ENCODE data around the gene ATG9B.

DNA sequence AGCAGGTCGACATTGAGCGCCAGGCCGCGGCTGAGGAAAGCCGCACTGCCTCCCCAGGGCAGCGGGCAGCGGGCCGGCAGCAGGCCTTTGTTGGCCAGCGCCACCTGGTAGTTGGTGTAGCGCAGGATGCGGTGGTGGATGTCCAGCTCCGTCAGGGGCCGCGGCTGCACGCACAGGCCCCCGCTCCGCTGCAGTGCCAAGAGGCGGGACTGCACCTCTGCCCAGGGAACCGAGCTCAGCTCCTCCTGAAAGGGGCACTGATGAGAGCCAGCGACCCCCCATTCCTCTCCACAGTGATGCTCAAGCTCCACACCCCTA, 5.2 kb downstream of the ATG9B start:
- TF ChIP-seq, protein P1, sequence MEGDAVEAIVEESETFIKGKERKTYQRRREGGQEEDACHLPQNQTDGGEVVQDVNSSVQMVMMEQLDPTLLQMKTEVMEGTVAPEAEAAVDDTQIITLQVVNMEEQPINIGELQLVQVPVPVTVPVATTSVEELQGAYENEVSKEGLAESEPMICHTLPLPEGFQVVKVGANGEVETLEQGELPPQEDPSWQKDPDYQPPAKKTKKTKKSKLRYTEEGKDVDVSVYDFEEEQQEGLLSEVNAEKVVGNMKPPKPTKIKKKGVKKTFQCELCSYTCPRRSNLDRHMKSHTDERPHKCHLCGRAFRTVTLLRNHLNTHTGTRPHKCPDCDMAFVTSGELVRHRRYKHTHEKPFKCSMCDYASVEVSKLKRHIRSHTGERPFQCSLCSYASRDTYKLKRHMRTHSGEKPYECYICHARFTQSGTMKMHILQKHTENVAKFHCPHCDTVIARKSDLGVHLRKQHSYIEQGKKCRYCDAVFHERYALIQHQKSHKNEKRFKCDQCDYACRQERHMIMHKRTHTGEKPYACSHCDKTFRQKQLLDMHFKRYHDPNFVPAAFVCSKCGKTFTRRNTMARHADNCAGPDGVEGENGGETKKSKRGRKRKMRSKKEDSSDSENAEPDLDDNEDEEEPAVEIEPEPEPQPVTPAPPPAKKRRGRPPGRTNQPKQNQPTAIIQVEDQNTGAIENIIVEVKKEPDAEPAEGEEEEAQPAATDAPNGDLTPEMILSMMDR (IDR thresholded peaks at IDR 0.05), result no peak
- no peak for TF ChIP-seq POLR2A (IDR thresholded peaks at IDR 0.05)

All from uterus (tissue), 2 donors.